MM.1S (cell line): ENCODE data around the gene MAN2A2.

Source experiments
- DNase-seq: peaks from one replicate; pipeline ENCODE4 v3.0.0-alpha.2; 2015
- H2AFZ ChIP-seq: fragments of 300-600 bp; sonication (generic); 2 replicates; pipeline ENCODE4 v1.6.0; 2016; ENCODE audit warnings: antibody characterized with exemption, low read length
- H3F3A ChIP-seq: fragments of 300-600 bp; sonication (generic); 2 replicates; pipeline ENCODE4 v1.6.1; 2016; ENCODE audit warnings: mild to moderate bottlenecking, antibody characterized with exemption, low read length, moderate library complexity, mixed read lengths; ENCODE audit not compliant: insufficient read depth
- H3K27ac ChIP-seq: fragments of 300-600 bp; sonication (generic); 2 replicates; pipeline ENCODE4 v1.5.1; 2016; ENCODE audit warnings: mild to moderate bottlenecking, low read length
- H3K27me3 ChIP-seq: fragments of 300-600 bp; sonication (generic); replicated peaks from 2 replicates; pipeline ENCODE4 v1.6.0; 2016; ENCODE audit warnings: low read length; ENCODE audit not compliant: insufficient read depth
- H3K36me3 ChIP-seq: fragments of 300-600 bp; sonication (generic); replicated peaks from 2 replicates; pipeline ENCODE4 v1.6.1; 2016; ENCODE audit warnings: mild to moderate bottlenecking, low read length, mixed read lengths; ENCODE audit not compliant: insufficient read depth
- H3K4me1 ChIP-seq: fragments of 300-600 bp; sonication (generic); 2 replicates; pipeline ENCODE4 v1.6.1; 2016; ENCODE audit warnings: low read length, mixed read lengths
- H3K4me2 ChIP-seq: fragments of 300-600 bp; sonication (generic); 2 replicates; pipeline ENCODE4 v1.6.0; 2016; ENCODE audit warnings: low read depth, low read length
- H3K4me3 ChIP-seq: fragments of 300-600 bp; sonication (generic); 2 replicates; pipeline ENCODE4 v1.5.1; 2016; ENCODE audit warnings: low read length, mixed read lengths
- H3K79me2 ChIP-seq: fragments of 300-600 bp; sonication (generic); 2 replicates; pipeline ENCODE4 v1.6.1; 2016; ENCODE audit warnings: mixed run types, low read length, mixed read lengths
- H3K9ac ChIP-seq: fragments of 300-600 bp; sonication (generic); 2 replicates; pipeline ENCODE4 v1.6.1; 2016; ENCODE audit warnings: low read length, mixed read lengths
- H3K9me2 ChIP-seq: fragments of 300-600 bp; sonication (generic); replicated peaks from 2 replicates; pipeline ENCODE4 v1.6.1; 2016; ENCODE audit warnings: mild to moderate bottlenecking, low read length, mixed read lengths; ENCODE audit not compliant: insufficient read depth
- H3K9me3 ChIP-seq: fragments of 300-600 bp; sonication (generic); replicated peaks from 2 replicates; pipeline ENCODE4 v1.6.1; 2016; ENCODE audit warnings: mild to moderate bottlenecking, low read length, mixed read lengths; ENCODE audit not compliant: insufficient read depth
- H4K20me1 ChIP-seq: fragments of 300-600 bp; sonication (generic); 2 replicates; pipeline ENCODE4 v1.6.1; 2016; ENCODE audit warnings: mild to moderate bottlenecking, low read length, moderate library complexity, mixed read lengths; ENCODE audit not compliant: insufficient read depth
- CTCF ChIP-seq: fragments of 300-600 bp; sonication (generic); IDR thresholded peaks from 2 replicates; pipeline ENCODE4 v1.5.1; 2016; ENCODE audit warnings: antibody characterized with exemption, low read length, mixed read lengths
- EZH2 ChIP-seq: fragments of 300-600 bp; sonication (generic); optimal IDR thresholded peaks from 2 replicates; pipeline ENCODE3; 2017; ENCODE audit warnings: low read depth, mild to moderate bottlenecking, antibody characterized with exemption, low read length, mixed read lengths
- EZH2phosphoT487 ChIP-seq: fragments of 300-600 bp; sonication (generic); IDR thresholded peaks from 2 replicates; pipeline ENCODE4 v1.6.1; 2018; ENCODE audit warnings: antibody characterized with exemption, low read length

The MAN2A2 gene

GRCh38 chr15:90953947-90954711 lies 51.0 kb downstream of the MAN2A2 start:
- no peak for TF ChIP-seq CTCF
- no peak for TF ChIP-seq EZH2
- no peak for TF ChIP-seq EZH2phosphoT487
- H3K27me3 ChIP-seq: no peaks in the 10 kb centered on the region
- no peaks in the 10 kb centered on the region for H3K9me2 ChIP-seq
- H3K4me2 ChIP-seq: peak overlapping the region; percentile 94
- H3K4me3 ChIP-seq: peak overlapping the region; percentile 92; the same call in 1 of the 2 replicates
- H4K20me1 ChIP-seq: no peaks in the 10 kb centered on the region
- peaks cover 25% of the 10 kb centered on the region for H3F3A ChIP-seq
- no peak for DNase-seq
- peak overlapping the region; percentile 99; the same call in 1 of the 2 replicates for H3K27ac ChIP-seq
- peaks cover 30% of the 10 kb centered on the region for H3K79me2 ChIP-seq
- H3K4me1 ChIP-seq: no peaks in the 10 kb centered on the region
- H3K9ac ChIP-seq: peak overlapping the region; percentile 100; the same call in 1 of the 2 replicates
- H3K36me3 ChIP-seq: no peaks in the 10 kb centered on the region
- H3K9me3 ChIP-seq: no peaks in the 10 kb centered on the region
- peak overlapping the region; percentile 85; the same call in 1 of the 2 replicates for H2AFZ ChIP-seq

GRCh38 chr15:90954712-90955623 lies 51.9 kb downstream of the MAN2A2 start, which contains the start of gene RCCD1:
RCCD1 (plus strand) TSS chr15:90954884; CDS start chr15:90956735, 1,851 bp downstream.
- Histone ChIP-seq H3K79me2 (peaks cover 37% of the 10 kb centered on the region), H3K4me1 (no peaks in the 10 kb centered on the region), H3K9me3 (no peaks in the 10 kb centered on the region), H3K4me2 (peak within 1 kb of the TSS; percentile 94), H3K4me3 (peak within 1 kb of the TSS; percentile 92), H4K20me1 (no peaks in the 10 kb centered on the region), H3K36me3 (no peaks in the 10 kb centered on the region), H3F3A (peaks cover 25% of the 10 kb centered on the region), H3K9ac (peak within 1 kb of the TSS; percentile 100), H3K27ac (peak within 1 kb of the TSS; percentile 99), H3K27me3 (no peaks in the 10 kb centered on the region), H2AFZ (peak within 1 kb of the TSS; percentile 85), H3K9me2 (no peaks in the 10 kb centered on the region)
- TF ChIP-seq EZH2 (no peak), EZH2phosphoT487 (no peak), CTCF (no peak)
- peak; percentile 99 for DNase-seq

- Histone ChIP-seq H2AFZ (peak overlapping the region; percentile 30), H3K9ac (peak overlapping the region; percentile 100)
Observed at GRCh38 chr15:90955624-90956273, 52.6 kb downstream of the MAN2A2 start.

More at GRCh38 chr15:90955624-90956273, 52.6 kb downstream of the MAN2A2 start:
- no peaks in the 10 kb centered on the region for H3K9me3 ChIP-seq
- H3K27ac ChIP-seq: peak overlapping the region; percentile 99; the same call in 1 of the 2 replicates
- peak overlapping the region; percentile 92 for H3K4me3 ChIP-seq
- no peaks in the 10 kb centered on the region for H3K4me1 ChIP-seq
- H3K4me2 ChIP-seq: peak overlapping the region; percentile 94
- H4K20me1 ChIP-seq: no peaks in the 10 kb centered on the region; the same call in 1 of the 2 replicates
- H3K36me3 ChIP-seq: no peaks in the 10 kb centered on the region
- peaks cover 37% of the 10 kb centered on the region for H3K79me2 ChIP-seq
- no peaks in the 10 kb centered on the region for H3K27me3 ChIP-seq
- H3K9me2 ChIP-seq: no peaks in the 10 kb centered on the region
- TF ChIP-seq EZH2 (no peak), EZH2phosphoT487 (no peak), CTCF (no peak)
- peaks cover 25% of the 10 kb centered on the region for H3F3A ChIP-seq
- peak; percentile 62 for DNase-seq
